Activated T-cell treated with anti-CD3 and anti-CD28 coated beads, Interleukin-2, amount 50 U/mL, for 1 hour (primary cell): ENCODE measurements around the gene CHCHD6.

Experiments
- DNase-seq: peaks from one replicate; pipeline ENCODE4 v3.0.0-alpha.2; 2020

Gene CHCHD6

GRCh38 chr3:126926684-126927400 is 222.8 kb downstream of the CHCHD6 start:
- DNase-seq = no peak

GRCh38 chr3:126927401-126927750 is 223.3 kb downstream of the CHCHD6 start:
- no peak for DNase-seq

GRCh38 chr3:126927846-126928245 is 223.8 kb downstream of the CHCHD6 start:
- DNase-seq = no peak

- no peak for DNase-seq
Measured at GRCh38 chr3:126928921-126929474, 225.0 kb downstream of the CHCHD6 start.

GRCh38 chr3:126930936-126931600 is 227.0 kb downstream of the CHCHD6 start:
- DNase-seq = no peak

GRCh38 chr3:126931806-126932187 is 227.8 kb downstream of the CHCHD6 start:
- DNase-seq = no peak

- DNase-seq = no peak
Measured at GRCh38 chr3:126932188-126932931, 228.3 kb downstream of the CHCHD6 start.

- DNase-seq = no peak
Measured at GRCh38 chr3:126934031-126934531, 230.0 kb downstream of the CHCHD6 start.

- DNase-seq = no peak
Measured at GRCh38 chr3:126934991-126935390, 231.0 kb downstream of the CHCHD6 start.

- DNase-seq = no peak
Measured at GRCh38 chr3:126935756-126936509, 231.9 kb downstream of the CHCHD6 start.

GRCh38 chr3:126936853-126937425 is 232.9 kb downstream of the CHCHD6 start:
- no peak for DNase-seq

- DNase-seq = no peak
Measured at GRCh38 chr3:126937533-126937932, 233.5 kb downstream of the CHCHD6 start.

GRCh38 chr3:126937973-126938372 is 233.9 kb downstream of the CHCHD6 start:
- no peak for DNase-seq

- DNase-seq = no peak
Measured at GRCh38 chr3:126938520-126939337, 234.7 kb downstream of the CHCHD6 start.

GRCh38 chr3:126939338-126939718 is 235.3 kb downstream of the CHCHD6 start:
- DNase-seq = no peak

- DNase-seq = no peak
Measured at GRCh38 chr3:126939733-126940132, 235.7 kb downstream of the CHCHD6 start.

GRCh38 chr3:126941721-126942270 is 237.8 kb downstream of the CHCHD6 start:
- DNase-seq = no peak

GRCh38 chr3:126944089-126944965 is 240.3 kb downstream of the CHCHD6 start:
- no peak for DNase-seq

- DNase-seq = no peak
Measured at GRCh38 chr3:126945171-126945721, 241.2 kb downstream of the CHCHD6 start.

GRCh38 chr3:126945891-126946290 is 241.9 kb downstream of the CHCHD6 start:
- DNase-seq = no peak
